SK-N-SH (cell line): Measurements from ENCODE around the gene SETD7. TPM values are rescaled to one million over a fixed set of nuclear protein-coding genes. Genes with fewer than 3 reads are reported as not detected.

Experiments
- CTCF ChIA-PET: fragments of 300-600, 350-600 bp; formaldehyde crosslinking; extraction: SDS; loops from one replicate; lab custom pipeline; 2021; lab: Yijun Ruan, JAX
- POLR2A ChIA-PET: fragments of 350-600 bp; sonication (Branson Sonifier 250); formaldehyde crosslinking; extraction: SDS; loops from one replicate; lab custom pipeline; 2020; ENCODE audit warnings: antibody characterized with exemption, inconsistent platforms; lab: Yijun Ruan, JAX
- DNase-seq: peaks from one replicate; pipeline ENCODE4 v3.0.0; 2012
- H2AFZ ChIP-seq: fragments of 200-600 bp; sonication (generic); 2 replicates; pipeline ENCODE4 v1.8.1; 2016; ENCODE audit warnings: antibody characterized with exemption, mild to moderate bottlenecking, low read depth
- H3F3A ChIP-seq: fragments of 200-600 bp; sonication (generic); replicated peaks from 2 replicates; pipeline ENCODE3; 2016; ENCODE audit warnings: antibody characterized with exemption, mild to moderate bottlenecking; ENCODE audit not compliant: insufficient read depth
- H3K27ac ChIP-seq, 2 experiments: fragments of 200-500 bp in 1 of 2; fragments of 200-600 bp in 1 of 2; sonication (Bioruptor generic) in 1 of 2; sonication (generic), shearing (Covaris generic) in 1 of 2; 2 replicates each; pipeline versions ENCODE4 v1.5.1 to v1.6.1; 2014 to 2016; ENCODE audit warnings: low read depth in 2 of 2, inconsistent platforms in 1 of 2, low read length in 1 of 2, mild to moderate bottlenecking in 1 of 2, mixed read lengths in 1 of 2
- H3K27me3 ChIP-seq: fragments of 200-600 bp; sonication (generic), shearing (Covaris generic); 2 replicates; pipeline ENCODE4 v1.6.1; 2016; ENCODE audit warnings: mixed run types; ENCODE audit not compliant: insufficient read depth
- H3K36me3 ChIP-seq, 2 experiments: fragments of 200-500 bp in 1 of 2; fragments of 200-600 bp in 1 of 2; sonication (Bioruptor generic) in 1 of 2; sonication (generic) in 1 of 2; replicated peaks in 1 of 2; 2 replicates each; pipeline versions ENCODE3 to v1.5.1; 2014 to 2016; ENCODE audit warnings: low read length in 1 of 2, mild to moderate bottlenecking in 1 of 2; ENCODE audit not compliant: insufficient read depth in 2 of 2, control insufficient read depth in 1 of 2
- H3K4me1 ChIP-seq, 2 experiments: fragments of 200-500 bp in 1 of 2; fragments of 200-600 bp in 1 of 2; sonication (Bioruptor generic) in 1 of 2; sonication (generic), shearing (Covaris generic) in 1 of 2; 2 replicates each; pipeline versions ENCODE4 v1.5.1 to v1.6.1; 2014 to 2016; ENCODE audit warnings: low read depth in 1 of 2, low read length in 1 of 2, mixed run types in 1 of 2; ENCODE audit not compliant: insufficient read depth in 2 of 2, control insufficient read depth in 1 of 2
- H3K4me2 ChIP-seq: fragments of 200-600 bp; sonication (generic), shearing (Covaris generic); 2 replicates; pipeline ENCODE4 v1.6.1; 2017; ENCODE audit warnings: mixed run types
- H3K4me3 ChIP-seq, 2 experiments: fragments of 200-500 bp in 1 of 2; fragments of 200-600 bp in 1 of 2; sonication (Bioruptor generic) in 1 of 2; sonication (generic), shearing (Covaris generic) in 1 of 2; 2 replicates each; pipeline versions ENCODE4 v1.5.1 to v1.8.1; 2014 to 2016; ENCODE audit warnings: low read depth in 2 of 2, inconsistent platforms in 1 of 2, low read length in 1 of 2, mild to moderate bottlenecking in 1 of 2, mixed read lengths in 1 of 2, moderate library complexity in 1 of 2
- H3K79me2 ChIP-seq: fragments of 200-600 bp; sonication (generic); 2 replicates; pipeline ENCODE4 v1.8.1; 2017; ENCODE audit warnings: mild to moderate bottlenecking; ENCODE audit not compliant: insufficient read depth
- H3K9ac ChIP-seq: fragments of 200-600 bp; sonication (generic); 2 replicates; pipeline ENCODE4 v1.6.1; 2017; ENCODE audit warnings: mixed run types
- H3K9me2 ChIP-seq: fragments of 200-600 bp; sonication (generic); 2 replicates; pipeline ENCODE4 v1.6.1; 2017; ENCODE audit warnings: mixed run types
- H3K9me3 ChIP-seq: fragments of 200-600 bp; sonication (generic); 2 replicates; pipeline ENCODE4 v1.6.1; 2017; ENCODE audit warnings: mixed run types, mild to moderate bottlenecking, moderate library complexity
- H4K20me1 ChIP-seq: fragments of 200-600 bp; sonication (generic); 2 replicates; pipeline ENCODE4 v1.6.1; 2017; ENCODE audit warnings: mild to moderate bottlenecking, mixed run types; ENCODE audit not compliant: insufficient read depth
- CTCF ChIP-seq: fragments of 200-600 bp; sonication (generic); IDR thresholded peaks from 2 replicates; pipeline ENCODE4 v1.6.1; 2017; ENCODE audit warnings: antibody characterized with exemption, mild to moderate bottlenecking, moderate library complexity
- EZH2phosphoT487 ChIP-seq: fragments of 200-600 bp; sonication (generic); IDR thresholded peaks from 2 replicates; pipeline ENCODE4 v1.6.1; 2017; ENCODE audit warnings: low read depth, mixed run types, mild to moderate bottlenecking, antibody characterized with exemption, moderate library complexity, borderline replicate concordance
- FOSL2 ChIP-seq: IDR thresholded peaks from 2 replicates; pipeline ENCODE4 v1.4.0; 2012; ENCODE audit warnings: low read depth, mild to moderate bottlenecking, moderate library complexity, borderline replicate concordance
- FOXM1 ChIP-seq: IDR thresholded peaks from 2 replicates; pipeline ENCODE4 v1.4.0; 2012; ENCODE audit warnings: low read depth, mild to moderate bottlenecking
- GATA2 ChIP-seq: sonication (generic); formaldehyde crosslinking; IDR thresholded peaks from 2 replicates; pipeline ENCODE4 v1.5.0; 2020; ENCODE audit warnings: mild to moderate bottlenecking, missing genetic modification reagents
- JUND ChIP-seq: IDR thresholded peaks from 2 replicates; pipeline ENCODE4 v1.4.0; 2012
- MXI1 ChIP-seq: IDR thresholded peaks from 2 replicates; pipeline ENCODE4 v1.6.1; 2012; ENCODE audit warnings: mild to moderate bottlenecking, low read depth, low read length, improper control_type of control experiment
- RAD21 ChIP-seq: IDR thresholded peaks from 2 replicates; pipeline ENCODE4 v1.6.1; 2012; ENCODE audit warnings: mild to moderate bottlenecking, low read length
- RCOR1 ChIP-seq: fragments of 150-350 bp; IDR thresholded peaks from 2 replicates; pipeline ENCODE4 v1.6.1; 2017; ENCODE audit warnings: antibody characterized with exemption, low read length
- REST ChIP-seq: IDR thresholded peaks from 2 replicates; pipeline ENCODE4 v1.6.1; 2012; ENCODE audit warnings: mild to moderate bottlenecking, low read depth, low read length, moderate library complexity
- RFX5 ChIP-seq: IDR thresholded peaks from 2 replicates; pipeline ENCODE4 v1.6.1; 2012; ENCODE audit warnings: mild to moderate bottlenecking, improper control_type of control experiment, low read length
- SIN3A ChIP-seq: IDR thresholded peaks from 2 replicates; pipeline ENCODE4 v1.6.1; 2012; ENCODE audit warnings: low read depth, mild to moderate bottlenecking, low read length, moderate library complexity, borderline replicate concordance
- SMC3 ChIP-seq: IDR thresholded peaks from 2 replicates; pipeline ENCODE4 v1.6.1; 2012; ENCODE audit warnings: low read depth, low read length, improper control_type of control experiment
- TCF12 ChIP-seq: IDR thresholded peaks from 2 replicates; pipeline ENCODE4 v1.4.0; 2012
- TEAD4 ChIP-seq: IDR thresholded peaks from 2 replicates; pipeline ENCODE4 v1.4.0; 2012; ENCODE audit warnings: mild to moderate bottlenecking, borderline replicate concordance; ENCODE audit not compliant: insufficient read depth
- WGBS: methylation state at CpG from one replicate; pipeline ENCODE4 v1.1.6; 2017; ENCODE audit warnings: low lambda C conversion rate; 5-methylcytosine and 5-hydroxymethylcytosine counted together
- polyA plus RNA-seq, 3 experiments: library from polyadenylated mRNA; depleted of rRNA; stranded (reverse); fragments of >200 nt; gene quantifications; 2 replicates each; pipeline ENCODE4 v1.2.3, GENCODE V29; 2012
- TF ChIP-seq, protein P1 (sequence below): IDR thresholded peaks from 2 replicates; pipeline ENCODE4; 2012
- TF ChIP-seq, protein P2 (sequence below): IDR thresholded peaks from 2 replicates; pipeline ENCODE4 v1.4.0; 2012; ENCODE audit warnings: low read depth, borderline replicate concordance

Gene SETD7
- polyA plus RNA-seq, 1 of the 3 experiments (the other 2 are of a cell fraction), result 5.0 TPM

GRCh38 chr4:139568206-139568955 is 12.4 kb upstream of the SETD7 start:
- DNase-seq, result no peak
- Histone ChIP-seq H3K36me3 (no peaks in the 10 kb centered on the region), H2AFZ (no peak overlapping the region), H3K4me2 (no peak overlapping the region), H3K4me3 (no peak overlapping the region), H3K27me3 (no peaks in the 10 kb centered on the region), H3K9me3 (no peaks in the 10 kb centered on the region), H3K4me1 (no peaks in the 10 kb centered on the region), H3K27ac (no peak overlapping the region), H3K9ac (no peak overlapping the region), H3F3A (no peaks in the 10 kb centered on the region), H4K20me1 (no peaks in the 10 kb centered on the region), H3K9me2 (no peaks in the 10 kb centered on the region), H3K79me2 (no peaks in the 10 kb centered on the region)
- ChIA-PET POLR2A (no interaction called here), CTCF (interaction anchor here (0.7 to 5.1 kb wide), 6 partner anchors 16 to 238 kb away, joined by 3 to 18 read pairs (median 3); no protein-coding TSS in a partner anchor)
- 87% methylated on average over 8 of the region's 10 CpGs for WGBS
- no peak for TF ChIP-seq RFX5
- TF ChIP-seq SMC3, result no peak
- no peak for TF ChIP-seq MXI1
- TF ChIP-seq TEAD4, result no peak
- no peak for TF ChIP-seq GATA2
- no peak for TF ChIP-seq RAD21
- TF ChIP-seq REST, result no peak

DNA sequence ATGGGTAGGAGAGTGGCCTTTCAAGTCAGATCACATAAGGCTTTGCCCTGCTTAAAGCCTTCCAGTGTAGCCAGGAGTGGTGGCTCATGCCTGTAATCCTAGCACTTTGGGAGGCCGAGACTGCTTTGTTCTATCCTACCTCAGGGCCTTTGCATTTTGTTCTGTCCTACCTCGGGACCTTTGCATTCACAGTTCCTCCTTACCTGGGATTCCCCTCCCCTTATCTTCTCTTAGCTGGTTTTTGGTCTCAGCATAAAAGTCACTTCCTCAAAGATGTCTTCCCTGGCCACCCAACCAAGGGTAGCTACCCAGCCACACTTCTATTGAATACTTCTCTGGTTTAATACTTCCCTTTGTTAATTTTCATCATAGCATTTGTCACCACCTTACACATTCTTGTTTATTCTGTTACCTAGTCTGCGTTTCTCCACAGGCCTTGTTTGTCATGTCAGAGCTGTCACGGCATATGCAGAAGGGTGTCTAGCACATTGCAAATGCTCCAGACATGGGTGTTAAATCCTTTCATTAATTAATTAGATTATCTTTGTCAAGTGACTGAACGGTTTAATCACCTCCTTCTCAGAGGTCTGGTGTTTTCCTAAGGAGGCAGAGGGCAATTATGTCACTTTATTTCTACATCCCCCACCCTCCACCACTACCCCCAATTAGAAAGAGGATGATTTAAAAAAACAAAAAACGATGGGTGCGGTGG is 11.3 kb upstream of the SETD7 start:
- POLR2A ChIA-PET, result no interaction called here
- no peak for TF ChIP-seq RFX5
- TF ChIP-seq TCF12, result no peak
- TF ChIP-seq, protein P1, sequence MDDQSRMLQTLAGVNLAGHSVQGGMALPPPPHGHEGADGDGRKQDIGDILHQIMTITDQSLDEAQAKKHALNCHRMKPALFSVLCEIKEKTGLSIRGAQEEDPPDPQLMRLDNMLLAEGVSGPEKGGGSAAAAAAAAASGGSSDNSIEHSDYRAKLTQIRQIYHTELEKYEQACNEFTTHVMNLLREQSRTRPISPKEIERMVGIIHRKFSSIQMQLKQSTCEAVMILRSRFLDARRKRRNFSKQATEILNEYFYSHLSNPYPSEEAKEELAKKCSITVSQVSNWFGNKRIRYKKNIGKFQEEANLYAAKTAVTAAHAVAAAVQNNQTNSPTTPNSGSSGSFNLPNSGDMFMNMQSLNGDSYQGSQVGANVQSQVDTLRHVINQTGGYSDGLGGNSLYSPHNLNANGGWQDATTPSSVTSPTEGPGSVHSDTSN, result no peak
- no peak for TF ChIP-seq TEAD4
- TF ChIP-seq GATA2, result no peak
- no peak for TF ChIP-seq FOSL2
- TF ChIP-seq JUND, result no peak
- TF ChIP-seq, protein P2, sequence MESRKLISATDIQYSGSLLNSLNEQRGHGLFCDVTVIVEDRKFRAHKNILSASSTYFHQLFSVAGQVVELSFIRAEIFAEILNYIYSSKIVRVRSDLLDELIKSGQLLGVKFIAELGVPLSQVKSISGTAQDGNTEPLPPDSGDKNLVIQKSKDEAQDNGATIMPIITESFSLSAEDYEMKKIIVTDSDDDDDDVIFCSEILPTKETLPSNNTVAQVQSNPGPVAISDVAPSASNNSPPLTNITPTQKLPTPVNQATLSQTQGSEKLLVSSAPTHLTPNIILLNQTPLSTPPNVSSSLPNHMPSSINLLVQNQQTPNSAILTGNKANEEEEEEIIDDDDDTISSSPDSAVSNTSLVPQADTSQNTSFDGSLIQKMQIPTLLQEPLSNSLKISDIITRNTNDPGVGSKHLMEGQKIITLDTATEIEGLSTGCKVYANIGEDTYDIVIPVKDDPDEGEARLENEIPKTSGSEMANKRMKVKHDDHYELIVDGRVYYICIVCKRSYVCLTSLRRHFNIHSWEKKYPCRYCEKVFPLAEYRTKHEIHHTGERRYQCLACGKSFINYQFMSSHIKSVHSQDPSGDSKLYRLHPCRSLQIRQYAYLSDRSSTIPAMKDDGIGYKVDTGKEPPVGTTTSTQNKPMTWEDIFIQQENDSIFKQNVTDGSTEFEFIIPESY, result no peak
- no peak for TF ChIP-seq RCOR1
- no peak for TF ChIP-seq SMC3
- TF ChIP-seq CTCF, result no peak
- TF ChIP-seq FOXM1, result no peak
- no peak for TF ChIP-seq SIN3A
- TF ChIP-seq EZH2phosphoT487, result no peak

More for the DNA sequence above, 11.3 kb upstream of the SETD7 start:
- H3K36me3 ChIP-seq, result no peaks in the 10 kb centered on the region
- no peak overlapping the region for H3K27ac ChIP-seq
- no peaks in the 10 kb centered on the region for H3F3A ChIP-seq
- H2AFZ ChIP-seq, result no peak overlapping the region
- 77% methylated on average over 7 of the region's 7 CpGs for WGBS
- H3K4me2 ChIP-seq, result no peak overlapping the region
- H3K4me1 ChIP-seq, result no peaks in the 10 kb centered on the region
- no peak for DNase-seq
- no peak overlapping the region for H3K4me3 ChIP-seq
- no peaks in the 10 kb centered on the region for H4K20me1 ChIP-seq
- H3K9me3 ChIP-seq, result no peaks in the 10 kb centered on the region
- CTCF ChIA-PET, result interaction anchor here (1.6 to 5.1 kb wide), 3 partner anchors 36 to 84 kb away, joined by 3 to 18 read pairs (median 8); no protein-coding TSS in a partner anchor
- no peaks in the 10 kb centered on the region for H3K79me2 ChIP-seq
- no peaks in the 10 kb centered on the region for H3K9me2 ChIP-seq
- no peaks in the 10 kb centered on the region for H3K27me3 ChIP-seq
- H3K9ac ChIP-seq, result no peak overlapping the region
